Heart left ventricle (tissue), 16 donors: ENCODE results near the gene GIN1. TPM values are rescaled to one million over a fixed set of nuclear protein-coding genes. Genes with fewer than 3 reads are reported as not detected.
A peak's percentile ranks its signal among the peaks of the same experiment; 100 is the strongest.

Source experiments
- ATAC-seq, 4 donors: fragments of 200-7000 bp; cut with Tn5 transposase; one replicate each; pipeline ENCODE4 v1.9.1; 2020 to 2022; ENCODE audit warnings: moderate library complexity in 4 of 4, mild to moderate bottlenecking in 3 of 4, moderate number of reproducible peaks in 1 of 4
- DNase-seq, 5 donors: peaks; one replicate each; pipeline ENCODE4 v3.0.0-alpha.2; 2020
- H3K27ac ChIP-seq, 12 donors: fragments of 200-600 bp; sonication (generic) in 4 of 12; one replicate each; pipeline versions ENCODE4 v1.5.0 to v1.8.0; 2016 to 2022; ENCODE audit warnings: mild to moderate bottlenecking in 2 of 12
- H3K27me3 ChIP-seq, 9 donors: fragments of 200-600 bp; sonication (generic) in 2 of 9; one replicate each; pipeline versions ENCODE4 v1.5.1 to v1.8.0; 2016 to 2022; ENCODE audit warnings: mild to moderate bottlenecking in 3 of 9
- H3K36me3 ChIP-seq, 9 donors: fragments of 200-600 bp; sonication (generic) in 2 of 9; one replicate each; pipeline versions ENCODE4 v1.5.0 to v1.8.0; 2018 to 2022; ENCODE audit warnings: mild to moderate bottlenecking in 2 of 9
- H3K4me1 ChIP-seq, 12 donors: fragments of 200-600 bp; sonication (generic) in 4 of 12; one replicate each; pipeline versions ENCODE4 v1.5.0 to v1.8.0; 2016 to 2022; ENCODE audit warnings: mild to moderate bottlenecking in 3 of 12
- H3K4me3 ChIP-seq, 12 donors: fragments of 200-600 bp; sonication (generic) in 4 of 12; one replicate each; pipeline versions ENCODE4 v1.5.0 to v1.8.0; 2017 to 2022; ENCODE audit warnings: mild to moderate bottlenecking in 9 of 12, moderate library complexity in 4 of 12
- H3K9me3 ChIP-seq, 12 donors: fragments of 200-600 bp; sonication (generic) in 4 of 12; one replicate each; pipeline versions ENCODE4 v1.5.0 to v1.8.0; 2016 to 2022; ENCODE audit warnings: mild to moderate bottlenecking in 1 of 12
- POLR2A ChIP-seq, 2 donors: fragments of 450-650 bp; IDR thresholded peaks; one replicate each; pipeline ENCODE4 v1.6.1; 2017; ENCODE audit warnings: antibody characterized with exemption in 2 of 2, mild to moderate bottlenecking in 2 of 2, moderate library complexity in 2 of 2
- WGBS, 4 donors: extraction: QIAGEN DNeasy Blood & Tissue Kit in 2 of 4; methylation state at CpG; one replicate each; pipeline versions ENCODE4 v1.1.5 to v1.1.7; 2013 to 2018; 5-methylcytosine and 5-hydroxymethylcytosine counted together
- intact Hi-C, 10 donors: fragments of 100-400 bp; cut with DNase I; formaldehyde crosslinking; loops; one replicate each; pipeline versions ENCODE4 v1.11.1 to v1.14.2; 2022
- polyA plus RNA-seq, 2 donors: library from polyadenylated mRNA; stranded (reverse); fragments of 200-250 nt; gene quantifications; one replicate each; pipeline ENCODE4 v1.2.3, GENCODE V29; 2013
- total RNA-seq, 9 donors: library from RNA; depleted of rRNA in 2 of 9; stranded (reverse); fragments of >200 nt in 2 of 9; fragmentation: NEBNext Ultra II Directional in 3 of 9; extraction: Animal tissue kit (Norgen Biotek cat#: 25700) in 3 of 9; gene quantifications; one replicate each; pipeline versions ENCODE4 v1.1.0 to v1.2.4, GENCODE V29; 2016 to 2023
- TF ChIP-seq, protein P1 (sequence below), 12 donors: fragments of 200-600 bp; sonication (generic) in 4 of 12; IDR thresholded peaks; one replicate each; pipeline versions ENCODE4 v1.5.0 to v1.8.0; 2018 to 2022; ENCODE audit warnings: antibody characterized with exemption in 12 of 12, mild to moderate bottlenecking in 5 of 12
- donor health status: ischemic (EF 13 %, LVEDD 7.1; RV severe dilation, severe dysfunction).
- donor health status: healthy with polysubstance abuse.
- donor health status: DM: no; HTN: yes; CAD: no.
- donor health status: DM: no; HTN: no; CAD: no.
- donor health status: ischemic (EF 25% LVEDD 6.9; RV normal size, moderate dysfunction).
- donor health status: ischemic (EF 25% LVEDD 5.7; RV mildly dilated, moderate dysfunction).
- donor health status: healthy.
- donor health status: DM: yes; HTN: yes; CAD: no.
- donor health status: ischemic (EF 35%, LVEDD 5.7; RV mildly dilated, moderate dysfunction).
- donor health status: nonischemic (EF 11% LVEDD 7.7; RV severe dilation, severe dysfunction).
- donor health status: DM: yes; HTN: yes; CAD: no.
- donor health status: PGD.
- donor health status: ischemic (EF 29% LVEDD 5.4; RV normal size, mild dysfunction).
- donor health status: nonischemic (EF 23%, LVEDD 6.1; RV moderate dilation, normal function).

GIN1 gene
- total and polyA plus RNA-seq, 11 donors, result 6.7 to 17.8 (median 12.1) TPM

DNA sequence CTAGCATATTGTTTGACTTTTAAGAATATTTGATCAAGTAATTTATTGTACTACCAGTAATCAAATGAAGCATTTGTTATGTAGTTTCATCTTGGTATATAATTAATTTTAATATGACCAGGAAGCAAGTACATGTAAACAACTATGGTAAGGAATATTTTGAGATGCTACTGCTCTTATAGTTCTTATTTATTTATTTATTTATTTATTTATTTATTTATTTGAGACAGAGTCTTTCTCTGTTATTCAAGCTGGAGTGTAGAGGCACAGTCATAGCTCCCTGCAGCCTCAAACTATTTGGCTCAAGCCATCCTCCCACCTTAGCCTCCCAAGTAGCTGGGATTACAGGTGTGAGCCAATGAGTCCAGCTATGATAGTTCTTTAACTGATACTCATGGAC, 8.3 kb upstream of the GIN1 start:
- H3K27me3 ChIP-seq, result no peaks in the 10 kb centered on the region
- H3K27ac ChIP-seq, result no peak overlapping the region
- TF ChIP-seq POLR2A (IDR thresholded peaks at IDR 0.05), result no peak
- TF ChIP-seq, protein P1, sequence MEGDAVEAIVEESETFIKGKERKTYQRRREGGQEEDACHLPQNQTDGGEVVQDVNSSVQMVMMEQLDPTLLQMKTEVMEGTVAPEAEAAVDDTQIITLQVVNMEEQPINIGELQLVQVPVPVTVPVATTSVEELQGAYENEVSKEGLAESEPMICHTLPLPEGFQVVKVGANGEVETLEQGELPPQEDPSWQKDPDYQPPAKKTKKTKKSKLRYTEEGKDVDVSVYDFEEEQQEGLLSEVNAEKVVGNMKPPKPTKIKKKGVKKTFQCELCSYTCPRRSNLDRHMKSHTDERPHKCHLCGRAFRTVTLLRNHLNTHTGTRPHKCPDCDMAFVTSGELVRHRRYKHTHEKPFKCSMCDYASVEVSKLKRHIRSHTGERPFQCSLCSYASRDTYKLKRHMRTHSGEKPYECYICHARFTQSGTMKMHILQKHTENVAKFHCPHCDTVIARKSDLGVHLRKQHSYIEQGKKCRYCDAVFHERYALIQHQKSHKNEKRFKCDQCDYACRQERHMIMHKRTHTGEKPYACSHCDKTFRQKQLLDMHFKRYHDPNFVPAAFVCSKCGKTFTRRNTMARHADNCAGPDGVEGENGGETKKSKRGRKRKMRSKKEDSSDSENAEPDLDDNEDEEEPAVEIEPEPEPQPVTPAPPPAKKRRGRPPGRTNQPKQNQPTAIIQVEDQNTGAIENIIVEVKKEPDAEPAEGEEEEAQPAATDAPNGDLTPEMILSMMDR (IDR thresholded peaks at IDR 0.05), result no peak
- ATAC-seq, result no peak
- DNase-seq, result no peak
- intact Hi-C loops, result loop anchor here in 2 of 10 donors (10.0 kb wide), 3 partner anchors 363 to 437 kb away; partner anchors contain the start of genes NUDT12 (in 1 of the 2) and PAM (in 1 of the 2)
- H3K9me3 ChIP-seq, result no peaks in the 10 kb centered on the region
- peaks cover 0 to 4% (median 0%) of the 10 kb centered on the region in 12 donors for H3K4me1 ChIP-seq
- no peak overlapping the region for H3K4me3 ChIP-seq
- peaks cover 0 to 17% (median 0%) of the 10 kb centered on the region in 9 donors for H3K36me3 ChIP-seq

DNA sequence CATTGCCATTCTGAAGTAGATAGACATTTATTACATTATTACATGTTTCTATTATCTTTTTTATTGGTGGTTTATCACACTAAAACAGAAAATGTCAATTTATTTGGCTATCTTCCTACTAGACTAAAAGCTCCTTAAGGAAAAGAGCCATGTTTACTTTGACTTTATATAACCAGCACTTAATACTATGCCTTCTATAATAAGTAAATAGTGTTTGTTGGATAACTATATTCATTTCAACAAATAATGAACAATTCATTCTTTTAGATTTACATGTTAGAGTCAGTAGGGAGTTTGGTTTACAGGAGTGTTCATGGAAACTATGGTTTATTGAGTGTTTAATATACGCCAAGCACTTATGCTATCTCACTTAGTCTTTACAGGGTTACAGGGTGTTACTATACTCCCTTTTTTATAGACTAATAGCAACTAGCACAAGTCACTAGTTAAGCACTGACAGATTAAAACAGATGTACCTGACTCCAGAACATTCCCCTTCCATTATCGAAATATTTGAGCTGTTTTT, 7.4 kb upstream of the GIN1 start:
- Histone ChIP-seq H3K4me1 (peaks cover 0 to 7% (median 3%) of the 10 kb centered on the region in 12 donors), H3K36me3 (peaks cover 0 to 17% (median 0%) of the 10 kb centered on the region in 9 donors), H3K27me3 (no peaks in the 10 kb centered on the region), H3K4me3 (no peak overlapping the region), H3K9me3 (no peaks in the 10 kb centered on the region), H3K27ac (no peak overlapping the region)
- ATAC-seq (no peak), DNase-seq (no peak)
- TF ChIP-seq, protein P1 (IDR thresholded peaks at IDR 0.05), result no peak
- TF ChIP-seq POLR2A (IDR thresholded peaks at IDR 0.05), result no peak
- intact Hi-C loops, result loop anchor here in 2 of 10 donors (10.0 kb wide), 3 partner anchors 363 to 437 kb away; partner anchors contain the start of genes NUDT12 (in 1 of the 2) and PAM (in 1 of the 2)
- WGBS, 4 donors, result 92 to 96% (median 95%) methylated on average over 2 of the region's 2 CpGs

GRCh38 chr5:103126557-103126956, 6.6 kb upstream of the GIN1 start:
- no peaks in the 10 kb centered on the region for H3K27me3 ChIP-seq
- intact Hi-C loops, result loop anchor here in 2 of 10 donors (10.0 kb wide), 3 partner anchors 362 to 438 kb away; partner anchors contain the start of genes NUDT12 (in 1 of the 2) and PAM (in 1 of the 2)
- no peaks in the 10 kb centered on the region for H3K9me3 ChIP-seq
- H3K4me1 ChIP-seq, result peaks cover 0 to 15% (median 10%) of the 10 kb centered on the region in 12 donors
- DNase-seq (no peak), ATAC-seq (no peak)
- 81 to 87% (median 86%) methylated on average over 5 of the region's 5 CpGs for WGBS, 4 donors
- H3K27ac ChIP-seq, result no peak overlapping the region
- no peak overlapping the region for H3K4me3 ChIP-seq
- TF ChIP-seq POLR2A (IDR thresholded peaks at IDR 0.05), result no peak
- TF ChIP-seq, protein P1 (IDR thresholded peaks at IDR 0.05), result no peak
- peaks cover 0 to 17% (median 0%) of the 10 kb centered on the region in 9 donors for H3K36me3 ChIP-seq

GRCh38 chr5:103122242-103122641, 2.3 kb upstream of the GIN1 start:
- ATAC-seq (no peak), DNase-seq (no peak)
- Histone ChIP-seq H3K36me3 (no peaks in the 10 kb centered on the region), H3K9me3 (no peaks in the 10 kb centered on the region), H3K27ac (no peak overlapping the region), H3K27me3 (no peaks in the 10 kb centered on the region), H3K4me1 (peaks cover 0 to 39% (median 27%) of the 10 kb centered on the region in 12 donors), H3K4me3 (peak overlapping the region in 3 of 12 donors; percentile 81 to 88 (median 85))
- 51 to 75% (median 68%) methylated on average over 3 of the region's 3 CpGs for WGBS, 4 donors
- intact Hi-C loops, result loop anchor here in 2 of 10 donors (10.0 kb wide), 3 partner anchors 357 to 443 kb away; partner anchors contain the start of genes NUDT12 (in 1 of the 2) and PAM (in 1 of the 2)
- TF ChIP-seq POLR2A (IDR thresholded peaks at IDR 0.05), result no peak
- TF ChIP-seq, protein P1 (IDR thresholded peaks at IDR 0.05), result no peak
